Gastroesophageal sphincter (tissue), 4 donors: Measurements from ENCODE around the gene B4GALT1. TPM values are rescaled to one million over a fixed set of nuclear protein-coding genes. Genes with fewer than 3 reads are reported as not detected.

Experiments
- ATAC-seq: fragments of 150-250 bp; one replicate; pipeline ENCODE4 v1.9.1; 2016; ENCODE audit warnings: mild to moderate bottlenecking, moderate library complexity
- H3K27ac ChIP-seq, 4 donors: fragments of 200-600 bp; sonication (generic) in 3 of 4; 1 replicate in 3 of 4; 2 replicates in 1 of 4; pipeline ENCODE4 v1.5.1; 2016 to 2019
- H3K27me3 ChIP-seq: fragments of 200-600 bp; sonication (generic); one replicate; pipeline ENCODE4 v1.5.1; 2019
- H3K36me3 ChIP-seq, 2 donors: fragments of 200-600 bp; sonication (generic); one replicate each; pipeline ENCODE4 v1.5.1; 2019; ENCODE audit warnings: control low read depth in 1 of 2
- H3K4me1 ChIP-seq, 3 donors: fragments of 200-600 bp; sonication (generic); 1 replicate in 2 of 3; 2 replicates in 1 of 3; pipeline ENCODE4 v1.5.1; 2016 to 2019; ENCODE audit warnings: control low read depth in 2 of 3
- H3K4me3 ChIP-seq, 2 donors: fragments of 200-600 bp; sonication (generic); one replicate each; pipeline ENCODE4 v1.5.1; 2019; ENCODE audit warnings: mild to moderate bottlenecking in 1 of 2, moderate library complexity in 1 of 2
- H3K9me3 ChIP-seq, 3 donors: fragments of 200-600 bp; sonication (generic); one replicate each; pipeline ENCODE4 v1.5.1; 2017 to 2019; ENCODE audit warnings: control low read depth in 2 of 3
- CTCF ChIP-seq, 4 experiments: fragments of 200-600 bp in 2 of 4; fragments of 450-650 bp in 2 of 4; sonication (generic) in 1 of 4; IDR thresholded peaks; one replicate each; pipeline ENCODE4 v1.5.1; 2017 to 2019; ENCODE audit warnings: antibody characterized with exemption in 4 of 4, mild to moderate bottlenecking in 2 of 4, moderate library complexity in 2 of 4
- EP300 ChIP-seq: sonication (generic); formaldehyde crosslinking; IDR thresholded peaks from one replicate; pipeline ENCODE4 v1.6.1; 2017; ENCODE audit warnings: antibody characterized with exemption, mild to moderate bottlenecking
- POLR2A ChIP-seq, 2 donors: fragments of 450-650 bp; IDR thresholded peaks; one replicate each; pipeline ENCODE4 v1.6.1; 2017; ENCODE audit warnings: antibody characterized with exemption in 2 of 2, mild to moderate bottlenecking in 2 of 2, moderate library complexity in 1 of 2
- POLR2AphosphoS5 ChIP-seq: sonication (generic); formaldehyde crosslinking; IDR thresholded peaks from one replicate; pipeline ENCODE4 v1.6.1; 2017; ENCODE audit warnings: antibody characterized with exemption
- WGBS, 2 donors: methylation state at CpG; one replicate each; pipeline ENCODE4 v1.1.5; 2018; ENCODE audit warnings: low coverage in 1 of 2; 5-methylcytosine and 5-hydroxymethylcytosine counted together
- small RNA-seq, 4 donors: library from RNA; depleted of rRNA; stranded (forward); fragments of <200 nt; gene quantifications; one replicate each; pipeline ENCODE3, GENCODE V24; 2016
- total RNA-seq, 4 donors: library from RNA; depleted of rRNA; stranded (reverse); fragments of >200 nt; gene quantifications; one replicate each; pipeline ENCODE4 v1.1.0, GENCODE V29; 2016

The B4GALT1 gene
- total RNA-seq, 4 donors from 2014 or later = 22.9 to 43.3 (median 31.0) TPM

GRCh38 chr9:33065157-33066076, 101.7 kb downstream of the B4GALT1 start:
- Histone ChIP-seq H3K9me3 (no peaks in the 10 kb centered on the region), H3K27ac (no peak overlapping the region), H3K36me3 (peaks cover 9 to 100% of the 10 kb centered on the region in 2 donors), H3K4me3 (no peak overlapping the region), H3K4me1 (no peaks in the 10 kb centered on the region), H3K27me3 (no peaks in the 10 kb centered on the region)
- no peak for ATAC-seq
- WGBS, 2 donors = 76 to 85% methylated on average over 2 to 5 of the region's 5 CpGs
- TF ChIP-seq POLR2AphosphoS5 = no peak
- TF ChIP-seq EP300 = no peak
- TF ChIP-seq CTCF (IDR thresholded peaks at IDR 0.05) = no peak
- TF ChIP-seq POLR2A (IDR thresholded peaks at IDR 0.05) = no peak

Small RNAs within 50 kb of the gene (small RNA-seq; reads per million reads assigned to genes)
- 0 reads per million in 4 donors for gene RNU4ATAC15P

Other genes with a start within 250 kb of the B4GALT1 start
- 10 to 100 TPM; 20.0 to 51.1 (median 25.4) TPM for gene APTX, start 165.7 kb downstream of the B4GALT1 start, total RNA-seq
- gene DNAJA1, start 142.1 kb downstream of the B4GALT1 start, total RNA-seq = 100 to 1,000 TPM in 2 of 4 donors, 10 to 100 TPM in 2; 75.6 to 111 (median 96.5) TPM
- gene SMU1, start 90.7 kb downstream of the B4GALT1 start, total RNA-seq = 10 to 100 TPM; 19.7 to 24.2 (median 21.9) TPM
- gene SPINK4, start 72.8 kb upstream of the B4GALT1 start, total RNA-seq = not detected
- 100 to 1,000 TPM; 128 to 165 (median 139) TPM for gene BAG1, start 97.4 kb upstream of the B4GALT1 start, total RNA-seq
- 10 to 100 TPM; 45.6 to 89.0 (median 59.3) TPM for gene CHMP5, start 97.7 kb upstream of the B4GALT1 start, total RNA-seq
- gene NFX1, start 123.2 kb upstream of the B4GALT1 start, total RNA-seq = 10 to 100 TPM; 31.7 to 53.9 (median 42.3) TPM
- 1 to 10 TPM; 1.2 to 2.0 (median 1.6) TPM for gene AQP7, start 235.2 kb upstream of the B4GALT1 start, total RNA-seq